ENCODE data around the gene CYTH4.

The CYTH4 gene

DNA sequence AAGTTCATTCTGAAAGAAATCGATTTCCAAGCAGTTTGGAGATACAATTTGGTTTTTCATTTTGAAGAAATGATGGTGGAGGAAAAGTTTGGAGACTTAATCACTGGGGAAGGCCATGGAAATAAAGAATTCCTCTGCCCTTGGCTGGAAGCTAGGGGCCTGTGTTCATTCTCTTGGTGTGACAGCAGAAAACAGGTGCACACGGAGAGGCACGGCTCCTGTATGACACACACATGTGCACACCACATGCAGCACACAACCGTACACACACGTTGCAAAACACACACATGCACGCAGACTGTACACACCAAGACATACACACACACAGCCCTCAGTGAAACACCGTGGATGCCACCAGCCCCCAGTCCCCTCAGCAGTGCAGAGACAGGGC, 64.2 kb downstream of the CYTH4 start:
- DNase-seq = no peak
- TF ChIP-seq POLR2A (IDR thresholded peaks at IDR 0.05; ENCODE audit: low read length) = no peak
- TF ChIP-seq GATA1 (IDR thresholded peaks at IDR 0.05; ENCODE audit: low read depth, low read length) = no peak

- TF ChIP-seq GATA1 (IDR thresholded peaks at IDR 0.05; ENCODE audit: low read depth, low read length) (no peak), POLR2A (IDR thresholded peaks at IDR 0.05; ENCODE audit: low read length) (no peak)
- DNase-seq = no peak
Observed at GRCh38 chr22:37349043-37349814, 66.9 kb downstream of the CYTH4 start.

GRCh38 chr22:37351232-37351631, 68.9 kb downstream of the CYTH4 start:
- no peak for DNase-seq
- no peak for TF ChIP-seq GATA1 (IDR thresholded peaks at IDR 0.05; ENCODE audit: low read depth, low read length)
- no peak for TF ChIP-seq POLR2A (IDR thresholded peaks at IDR 0.05; ENCODE audit: low read length)

- no peak for DNase-seq
- TF ChIP-seq GATA1 (IDR thresholded peaks at IDR 0.05; ENCODE audit: low read depth, low read length) (no peak), POLR2A (IDR thresholded peaks at IDR 0.05; ENCODE audit: low read length) (no peak)
Observed at GRCh38 chr22:37352481-37352880, 70.2 kb downstream of the CYTH4 start.

DNA sequence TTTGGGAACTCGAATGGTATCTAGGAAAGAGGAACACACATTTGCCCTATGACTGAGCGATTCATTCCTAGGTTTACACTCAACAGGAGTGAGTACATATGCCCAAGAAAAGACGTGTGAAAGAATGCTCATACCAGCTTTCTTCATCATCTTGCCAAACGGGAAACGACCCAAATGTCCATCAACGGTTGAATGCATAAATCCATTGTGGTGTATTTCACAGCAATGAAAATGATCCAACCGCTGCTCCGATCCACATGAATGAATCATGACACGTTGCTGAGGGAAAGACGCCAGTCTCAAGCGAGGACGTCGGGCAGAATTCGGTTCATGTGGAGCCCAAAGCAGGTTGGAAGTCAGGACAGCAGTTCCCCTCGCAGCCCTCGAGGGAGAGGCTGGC, 71.5 kb downstream of the CYTH4 start:
- TF ChIP-seq GATA1 (IDR thresholded peaks at IDR 0.05; ENCODE audit: low read depth, low read length) (no peak), POLR2A (IDR thresholded peaks at IDR 0.05; ENCODE audit: low read length) (no peak)
- DNase-seq = no peak

GRCh38 chr22:37354261-37354660, 72.0 kb downstream of the CYTH4 start:
- DNase-seq = no peak
- TF ChIP-seq GATA1 (IDR thresholded peaks at IDR 0.05; ENCODE audit: low read depth, low read length) (no peak), POLR2A (IDR thresholded peaks at IDR 0.05; ENCODE audit: low read length) (no peak)

GRCh38 chr22:37354670-37355069, 72.4 kb downstream of the CYTH4 start:
- TF ChIP-seq POLR2A (IDR thresholded peaks at IDR 0.05; ENCODE audit: low read length) (no peak), GATA1 (IDR thresholded peaks at IDR 0.05; ENCODE audit: low read depth, low read length) (no peak)
- DNase-seq = no peak

- no peak for TF ChIP-seq POLR2A (IDR thresholded peaks at IDR 0.05; ENCODE audit: low read length)
- no peak for TF ChIP-seq GATA1 (IDR thresholded peaks at IDR 0.05; ENCODE audit: low read depth, low read length)
- no peak for DNase-seq
Observed at GRCh38 chr22:37355174-37355573, 72.9 kb downstream of the CYTH4 start.

DNA sequence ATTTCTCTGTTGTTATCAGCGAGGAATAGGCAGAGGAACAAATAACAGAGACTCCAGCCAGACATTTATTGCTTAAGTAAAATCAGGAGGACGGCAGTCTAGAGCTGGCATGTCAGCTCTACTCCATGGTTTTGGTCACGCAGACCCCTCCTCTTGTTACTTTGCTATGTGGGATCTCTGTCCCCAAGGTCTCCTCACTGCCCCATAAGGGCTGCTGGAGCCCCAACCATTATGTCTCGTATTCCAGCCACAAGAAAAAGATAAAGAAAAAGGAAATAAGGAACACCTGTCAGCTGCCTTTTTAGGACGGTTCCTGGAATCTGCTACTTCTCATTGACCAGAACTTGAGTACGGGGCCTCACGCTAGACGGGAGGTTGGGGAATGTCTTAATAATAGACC, 74.6 kb downstream of the CYTH4 start:
- DNase-seq = no peak
- TF ChIP-seq GATA1 (IDR thresholded peaks at IDR 0.05; ENCODE audit: low read depth, low read length) (no peak), POLR2A (IDR thresholded peaks at IDR 0.05; ENCODE audit: low read length) (no peak)

GRCh38 chr22:37357446-37358075, 75.3 kb downstream of the CYTH4 start:
- TF ChIP-seq GATA1 (IDR thresholded peaks at IDR 0.05; ENCODE audit: low read depth, low read length) (no peak), POLR2A (IDR thresholded peaks at IDR 0.05; ENCODE audit: low read length) (no peak)
- no peak for DNase-seq

GRCh38 chr22:37358386-37358785, 76.1 kb downstream of the CYTH4 start:
- TF ChIP-seq GATA1 (IDR thresholded peaks at IDR 0.05; ENCODE audit: low read depth, low read length) (no peak), POLR2A (IDR thresholded peaks at IDR 0.05; ENCODE audit: low read length) (no peak)
- no peak for DNase-seq

GRCh38 chr22:37358917-37359316, 76.6 kb downstream of the CYTH4 start:
- DNase-seq = no peak
- TF ChIP-seq GATA1 (IDR thresholded peaks at IDR 0.05; ENCODE audit: low read depth, low read length) (no peak), POLR2A (IDR thresholded peaks at IDR 0.05; ENCODE audit: low read length) (no peak)

- TF ChIP-seq GATA1 (IDR thresholded peaks at IDR 0.05; ENCODE audit: low read depth, low read length) (no peak), POLR2A (IDR thresholded peaks at IDR 0.05; ENCODE audit: low read length) (no peak)
- DNase-seq = no peak
Observed at GRCh38 chr22:37362621-37363020, 80.3 kb downstream of the CYTH4 start.

DNA sequence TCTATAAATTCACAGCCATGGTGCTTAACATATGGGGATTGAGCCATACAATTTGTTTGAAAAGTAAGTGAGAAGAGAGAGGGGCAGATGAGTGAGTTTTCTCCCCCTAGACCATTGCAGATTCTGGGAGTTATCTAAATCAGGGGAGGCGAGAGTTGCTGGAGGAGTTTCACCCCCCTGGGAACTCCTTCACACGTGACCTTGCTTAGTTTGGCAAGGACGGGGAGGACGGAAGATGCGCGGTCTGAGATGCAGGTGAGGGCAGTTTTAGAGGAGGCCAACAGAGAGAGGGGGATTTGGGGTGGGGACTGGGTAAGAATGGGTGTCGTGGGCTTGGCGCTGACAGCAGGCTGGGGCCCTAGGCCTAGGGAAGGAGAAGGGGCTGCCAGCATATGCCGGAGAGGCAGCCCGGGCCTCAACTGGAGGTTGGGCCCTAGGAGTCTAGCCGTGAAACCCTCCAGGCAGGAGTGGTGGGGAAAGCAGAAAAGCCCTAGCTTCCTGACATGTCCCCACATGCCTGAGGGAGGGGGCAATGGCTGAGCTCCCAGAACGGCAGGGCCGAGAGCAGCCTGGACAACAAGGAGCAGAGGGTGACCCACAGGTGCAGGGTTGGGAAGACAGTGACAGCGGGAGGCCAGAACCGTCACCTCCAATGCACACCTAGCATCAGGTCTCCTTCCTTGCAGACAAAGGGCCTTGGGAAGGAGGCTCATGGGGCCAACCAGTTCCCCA, 81.1 kb downstream of the CYTH4 start:
- DNase-seq = no peak
- TF ChIP-seq POLR2A (IDR thresholded peaks at IDR 0.05; ENCODE audit: low read length) (no peak), GATA1 (IDR thresholded peaks at IDR 0.05; ENCODE audit: low read depth, low read length) (no peak)

All from erythroblast (primary cell).